ENCODE data around the gene ADRA2B.
"Not testable (repeated sequence)": the region's sequence is repeated elsewhere in the genome, so short reads cannot be mapped to it uniquely, and the experiment has no call there.

The ADRA2B gene

GRCh38 chr2:96065381-96065930, 50.9 kb downstream of the ADRA2B start:
- no peak overlapping the region for H3K4me3 Mint-ChIP-seq
- peaks cover 20% of the 10 kb centered on the region for H3K4me1 Mint-ChIP-seq
- TF ChIP-seq CTCF (IDR thresholded peaks at IDR 0.05; ENCODE audit: unreplicated experiment in 3 of 3): no peak
- H3K27me3 Mint-ChIP-seq (ENCODE audit: low read depth): peaks cover 7% of the 10 kb centered on the region
- no peaks in the 10 kb centered on the region for H3K9me3 Mint-ChIP-seq
- H3K27ac Mint-ChIP-seq: no peak overlapping the region
- H3K36me3 Mint-ChIP-seq (ENCODE audit: low read depth): no peaks in the 10 kb centered on the region

- not testable (repeated sequence) for H3K9me3 Mint-ChIP-seq; H3K27me3 Mint-ChIP-seq (ENCODE audit: low read depth); H3K27ac Mint-ChIP-seq; H3K4me3 Mint-ChIP-seq; H3K36me3 Mint-ChIP-seq (ENCODE audit: low read depth)
- peaks cover 20% of the 10 kb centered on the region for H3K4me1 Mint-ChIP-seq
Measured at GRCh38 chr2:96064760-96065159, 51.6 kb downstream of the ADRA2B start.

GRCh38 chr2:96064047-96064675, 52.2 kb downstream of the ADRA2B start:
- H3K27ac Mint-ChIP-seq; H3K27me3 Mint-ChIP-seq (ENCODE audit: low read depth); H3K9me3 Mint-ChIP-seq: not testable (repeated sequence)

GRCh38 chr2:96063116-96063899, 53.1 kb downstream of the ADRA2B start:
- not testable (repeated sequence) for H3K36me3 Mint-ChIP-seq (ENCODE audit: low read depth); H3K9me3 Mint-ChIP-seq; H3K4me3 Mint-ChIP-seq; H3K27me3 Mint-ChIP-seq (ENCODE audit: low read depth)
- Mint-ChIP-seq H3K27ac (peak overlapping the region in 2 of 3 experiments; percentile 50 to 75), H3K4me1 (peaks cover 16% of the 10 kb centered on the region)
- peak; percentile 14 to 36 (median 26) for TF ChIP-seq CTCF (IDR thresholded peaks at IDR 0.05; ENCODE audit: unreplicated experiment in 3 of 3)

More at GRCh38 chr2:96064047-96064675, 52.2 kb downstream of the ADRA2B start:
- peaks cover 20% of the 10 kb centered on the region for H3K4me1 Mint-ChIP-seq
- not testable (repeated sequence) for H3K36me3 Mint-ChIP-seq (ENCODE audit: low read depth); H3K4me3 Mint-ChIP-seq

All from nephron (organoid).